Measurements from ENCODE around the gene PDZRN4.

Gene PDZRN4

DNA sequence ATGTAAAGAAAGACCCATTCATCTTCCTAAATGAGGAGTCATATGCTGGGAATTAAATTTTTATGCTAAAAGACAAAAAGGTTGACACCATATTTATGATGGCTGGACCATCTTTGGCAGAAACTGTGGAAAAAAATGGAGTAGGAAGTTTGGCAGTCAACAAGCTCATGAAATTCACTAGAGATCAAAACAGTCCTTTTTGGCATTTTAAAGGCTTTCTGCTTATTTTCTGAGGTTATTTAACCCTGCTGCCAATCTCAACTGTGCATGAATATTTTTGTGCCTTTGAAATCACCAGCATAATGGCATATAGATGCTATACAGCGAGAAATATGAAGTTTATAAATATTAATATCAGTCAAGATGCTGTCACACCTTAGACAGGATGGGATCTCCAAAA, 399.5 kb downstream of the PDZRN4 start:
- no peak for DNase-seq (ENCODE audit: low spot score)
- no peak overlapping the region for H3K27ac ChIP-seq
- no peak overlapping the region for H3K4me3 ChIP-seq
- TF ChIP-seq, protein P1, sequence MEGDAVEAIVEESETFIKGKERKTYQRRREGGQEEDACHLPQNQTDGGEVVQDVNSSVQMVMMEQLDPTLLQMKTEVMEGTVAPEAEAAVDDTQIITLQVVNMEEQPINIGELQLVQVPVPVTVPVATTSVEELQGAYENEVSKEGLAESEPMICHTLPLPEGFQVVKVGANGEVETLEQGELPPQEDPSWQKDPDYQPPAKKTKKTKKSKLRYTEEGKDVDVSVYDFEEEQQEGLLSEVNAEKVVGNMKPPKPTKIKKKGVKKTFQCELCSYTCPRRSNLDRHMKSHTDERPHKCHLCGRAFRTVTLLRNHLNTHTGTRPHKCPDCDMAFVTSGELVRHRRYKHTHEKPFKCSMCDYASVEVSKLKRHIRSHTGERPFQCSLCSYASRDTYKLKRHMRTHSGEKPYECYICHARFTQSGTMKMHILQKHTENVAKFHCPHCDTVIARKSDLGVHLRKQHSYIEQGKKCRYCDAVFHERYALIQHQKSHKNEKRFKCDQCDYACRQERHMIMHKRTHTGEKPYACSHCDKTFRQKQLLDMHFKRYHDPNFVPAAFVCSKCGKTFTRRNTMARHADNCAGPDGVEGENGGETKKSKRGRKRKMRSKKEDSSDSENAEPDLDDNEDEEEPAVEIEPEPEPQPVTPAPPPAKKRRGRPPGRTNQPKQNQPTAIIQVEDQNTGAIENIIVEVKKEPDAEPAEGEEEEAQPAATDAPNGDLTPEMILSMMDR (IDR thresholded peaks at IDR 0.05), result no peak

DNA sequence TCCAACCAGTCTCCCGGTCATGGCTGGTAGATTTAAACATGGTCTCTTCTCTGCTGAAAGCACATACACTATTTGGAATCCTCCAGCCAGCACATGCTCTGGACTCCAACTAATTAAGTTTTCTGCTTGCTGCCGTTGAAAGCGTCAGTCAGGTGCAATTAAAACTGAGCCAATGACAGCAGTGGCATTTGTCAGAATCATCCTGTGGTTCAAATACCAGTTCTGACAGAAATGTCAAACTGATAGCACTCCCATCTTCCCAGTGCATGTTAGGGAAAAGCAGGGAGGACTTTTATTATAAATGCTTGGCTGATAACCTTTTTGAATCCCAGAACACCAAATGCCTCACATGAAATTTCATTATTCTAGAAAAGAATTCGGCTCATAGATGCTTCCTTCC, 401.8 kb downstream of the PDZRN4 start:
- no peak for DNase-seq (ENCODE audit: low spot score)
- no peak overlapping the region for H3K27ac ChIP-seq
- no peak overlapping the region for H3K4me3 ChIP-seq
- TF ChIP-seq, protein P1 (IDR thresholded peaks at IDR 0.05), result no peak

DNA sequence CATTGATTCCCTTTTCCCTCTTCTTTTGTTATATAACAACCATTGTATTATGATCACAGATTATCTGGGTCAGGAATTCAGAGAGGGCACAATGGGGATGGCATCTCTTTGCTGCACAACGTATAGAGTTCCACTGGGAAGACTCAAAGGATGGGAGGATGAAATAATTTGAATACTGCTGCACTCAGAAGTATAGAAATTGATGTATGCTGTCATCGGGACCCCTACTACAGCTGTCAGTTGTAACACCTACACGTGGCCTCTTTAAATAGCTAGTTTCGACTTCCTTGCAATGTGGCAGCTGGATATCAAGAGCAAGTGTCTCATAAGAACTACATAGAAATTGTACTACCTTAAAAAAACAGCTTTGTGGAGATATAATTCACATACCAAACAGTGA, 408.1 kb downstream of the PDZRN4 start:
- Histone ChIP-seq H3K27ac (no peak overlapping the region), H3K4me3 (no peak overlapping the region)
- DNase-seq (ENCODE audit: low spot score), result no peak
- TF ChIP-seq, protein P1 (IDR thresholded peaks at IDR 0.05), result no peak

DNA sequence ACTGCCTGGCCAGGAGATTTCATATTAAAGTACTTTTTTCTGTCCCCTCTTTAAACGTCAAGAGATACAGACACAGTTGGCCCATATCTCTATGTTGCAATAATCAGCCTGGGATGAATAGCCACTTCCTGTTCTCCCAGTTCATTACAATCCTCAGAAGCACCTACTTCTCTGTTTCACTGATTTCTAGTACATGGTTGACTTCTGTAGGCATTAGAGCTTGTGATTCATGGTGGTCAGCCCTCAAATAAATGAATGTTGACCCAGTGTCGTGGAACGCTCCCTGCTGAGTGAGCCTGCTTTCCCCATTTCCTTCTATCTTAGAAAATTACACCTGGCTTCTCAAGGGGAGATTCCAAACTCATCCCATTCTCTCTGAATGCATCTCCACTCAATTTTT, 416.7 kb downstream of the PDZRN4 start:
- no peak overlapping the region for H3K27ac ChIP-seq
- TF ChIP-seq, protein P1 (IDR thresholded peaks at IDR 0.05), result no peak
- no peak for DNase-seq (ENCODE audit: low spot score)
- no peak overlapping the region for H3K4me3 ChIP-seq

DNA sequence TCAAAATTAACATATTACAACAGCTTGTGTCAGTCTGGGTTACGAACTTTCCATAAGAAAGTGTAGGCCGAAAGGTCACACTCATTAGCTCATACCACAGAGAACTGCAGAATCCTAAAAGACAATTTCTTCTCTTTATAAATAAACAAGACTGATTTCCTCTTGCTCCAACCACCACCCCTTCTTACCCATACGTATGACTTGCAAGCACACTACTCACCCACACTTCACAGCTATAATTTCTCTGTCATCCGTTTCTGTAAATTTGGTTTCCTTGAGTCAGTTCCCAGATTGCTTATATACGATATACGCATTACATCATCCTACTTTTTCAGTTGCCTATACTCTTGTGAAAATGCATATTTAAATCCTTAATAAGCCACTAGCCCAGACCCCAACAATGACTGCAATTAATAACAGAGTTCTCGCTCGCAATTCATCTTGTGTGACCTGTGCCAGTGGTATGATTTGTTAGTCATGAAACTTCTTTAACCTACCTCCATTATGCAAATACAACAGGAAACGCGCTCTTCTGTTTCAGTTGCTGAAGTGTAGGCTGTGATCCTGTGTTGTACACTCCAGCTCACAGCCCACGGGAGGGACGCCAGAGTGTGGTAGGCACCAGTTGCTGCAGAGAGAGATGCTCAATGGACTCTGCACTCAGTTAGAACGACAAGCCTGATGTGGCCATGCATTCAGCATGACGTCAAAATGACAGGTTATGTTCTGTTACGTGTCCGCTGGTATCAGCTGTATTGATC, 417.6 kb downstream of the PDZRN4 start:
- DNase-seq (ENCODE audit: low spot score), result no peak
- TF ChIP-seq, protein P1 (IDR thresholded peaks at IDR 0.05), result no peak
- Histone ChIP-seq H3K27ac (no peak overlapping the region), H3K4me3 (no peak overlapping the region)

DNA sequence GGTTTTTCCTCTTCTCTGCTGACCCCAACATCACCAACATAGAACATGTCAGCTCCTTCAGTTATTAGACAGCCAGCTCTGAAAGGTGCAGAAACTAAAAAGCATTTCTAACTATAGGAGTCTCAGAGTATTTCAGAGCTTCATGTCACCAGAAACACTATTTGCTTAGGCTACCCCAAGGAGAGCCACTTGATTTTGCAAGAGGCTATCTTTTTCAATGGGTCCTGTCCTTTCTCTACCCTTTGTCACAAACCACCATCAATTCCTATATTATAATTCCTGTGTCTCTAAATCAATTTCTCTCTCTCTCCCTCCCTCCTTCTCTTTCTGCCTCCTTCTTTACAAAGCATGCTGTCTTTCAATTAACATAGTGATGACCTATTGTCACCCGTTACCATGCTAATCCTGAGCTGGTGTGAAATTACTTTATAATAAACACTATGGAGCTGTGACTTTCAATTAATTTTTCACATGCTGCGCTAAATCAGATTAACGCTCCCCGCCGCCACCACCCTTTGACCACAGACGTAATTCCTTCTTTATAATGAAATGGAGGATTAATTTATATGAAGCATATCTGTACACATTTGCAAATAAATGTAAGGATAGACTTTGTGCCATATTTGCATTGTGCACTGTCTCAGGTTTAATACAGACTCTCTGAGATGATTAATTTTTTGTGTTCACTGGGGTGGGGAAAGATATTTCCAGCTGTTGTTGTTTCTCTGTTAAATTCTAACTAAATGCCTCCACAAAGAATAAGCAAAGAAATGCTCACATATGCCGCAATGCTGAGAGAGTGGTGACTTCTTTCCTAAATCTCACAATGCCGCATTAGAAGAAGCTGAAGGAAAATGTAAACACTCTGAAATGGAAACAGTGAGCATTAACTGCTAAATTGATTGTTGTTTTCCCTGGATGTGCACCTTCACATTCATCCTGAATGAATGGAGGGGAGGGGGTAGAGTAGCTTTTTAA, 418.6 kb downstream of the PDZRN4 start:
- Histone ChIP-seq H3K4me3 (no peak overlapping the region), H3K27ac (no peak overlapping the region)
- no peak for DNase-seq (ENCODE audit: low spot score)
- TF ChIP-seq, protein P1 (IDR thresholded peaks at IDR 0.05), result no peak

Measured in coronary artery (tissue), 2 donors.